K562 (cell line): ENCODE data around the gene RNF20. TPM values are rescaled to one million over a fixed set of nuclear protein-coding genes. Genes with fewer than 3 reads are reported as not detected.
"Not testable (repeated sequence)": the region's sequence is repeated elsewhere in the genome, so short reads cannot be mapped to it uniquely, and the experiment has no call there.

Source experiments
- ATAC-seq: fragments of 200-7000 bp; cut with Tn5 transposase; 3 replicates; pipeline ENCODE4 v1.9.1; 2020; ENCODE audit warnings: moderate library complexity
- BruUV-seq: library from RNA; stranded (reverse); fragments of 400-500 nt; replicated peaks from 2 replicates; lab custom pipeline; 2021; lab: Mats Ljungman, UMichigan
- CTCF ChIA-PET: fragments of 300-600 bp; formaldehyde crosslinking; extraction: SDS; loops from one replicate; lab custom pipeline; 2021; ENCODE audit warnings: low intra/inter-chr PET ratio; lab: Yijun Ruan, JAX
- POLR2A ChIA-PET: fragments of 300-600, 350-650 bp; sonication (Branson Sonifier 250); formaldehyde crosslinking; extraction: SDS; loops from one replicate; lab custom pipeline; 2021; ENCODE audit warnings: antibody characterized with exemption, inconsistent platforms; lab: Yijun Ruan, JAX
- DNase-seq, 4 experiments: peaks; one replicate each; pipeline versions ENCODE4 v3.0.0 to v3.0.0-alpha.2; 2011 to 2018; ENCODE audit warnings: low spot score in 3 of 4, mixed read lengths in 3 of 4; ENCODE audit errors: extremely low read depth in 1 of 4
- FAIRE-seq: peaks from 2 replicates; lab custom pipeline; 2011; peaks lifted over from hg19 to GRCh38; lab: Jason Lieb, UNC
- H2AFZ ChIP-seq: 2 replicates; pipeline ENCODE4 v1.6.0; 2011; ENCODE audit warnings: low read depth, low read length, control low read depth, inconsistent platforms
- H3K27ac ChIP-seq: fragments of 200-600 bp; 3 replicates; pipeline ENCODE4 v1.8.0; 2011; ENCODE audit warnings: low read depth, mild to moderate bottlenecking, control low read depth, inconsistent platforms, low read length, moderate library complexity, mixed read lengths; ENCODE audit errors: extremely low read depth
- H3K27me3 ChIP-seq, 2 experiments: fragments of 300-600 bp in 1 of 2; 2 replicates in 1 of 2; 3 replicates in 1 of 2; pipeline versions ENCODE4 v1.6.0 to v1.8.0; 2011; ENCODE audit warnings: inconsistent platforms in 2 of 2, low read length in 2 of 2, mild to moderate bottlenecking in 1 of 2, mixed read lengths in 1 of 2, moderate library complexity in 1 of 2; ENCODE audit not compliant: control insufficient read depth in 2 of 2, insufficient read depth in 2 of 2
- H3K36me3 ChIP-seq: fragments of 300-600 bp; 3 replicates; pipeline ENCODE4 v1.8.0; 2011; ENCODE audit warnings: mild to moderate bottlenecking, low read length, inconsistent platforms; ENCODE audit not compliant: control insufficient read depth, insufficient read depth
- H3K4me1 ChIP-seq, 2 experiments: fragments of 200-600 bp in 1 of 2; replicated peaks in 1 of 2; 2 replicates in 1 of 2; 3 replicates in 1 of 2; pipeline versions ENCODE4 v1.5.1 to v1.8.0; 2011; ENCODE audit warnings: inconsistent platforms in 2 of 2, low read length in 2 of 2, mild to moderate bottlenecking in 1 of 2, mixed read lengths in 1 of 2, moderate library complexity in 1 of 2; ENCODE audit not compliant: control insufficient read depth in 2 of 2, insufficient read depth in 2 of 2
- H3K4me2 ChIP-seq: 2 replicates; pipeline ENCODE4 v1.6.1; 2011; ENCODE audit warnings: low read length, control low read depth, inconsistent platforms, mixed read lengths; ENCODE audit not compliant: insufficient read depth
- H3K4me3 ChIP-seq: fragments of 200-600 bp; sonication (generic), shearing (Covaris generic); 2 replicates; pipeline ENCODE4 v1.5.1; 2016; ENCODE audit warnings: control low read depth, inconsistent platforms
- H3K79me2 ChIP-seq: fragments of 200-600 bp; 3 replicates; pipeline ENCODE4 v1.8.0; 2011; ENCODE audit warnings: low read length, inconsistent platforms; ENCODE audit not compliant: control insufficient read depth, insufficient read depth
- H3K9ac ChIP-seq, 2 experiments: 2 replicates each; pipeline versions ENCODE4 v1.6.0 to v1.6.1; 2011; ENCODE audit warnings: low read depth in 2 of 2, low read length in 2 of 2, control low read depth in 1 of 2, inconsistent platforms in 1 of 2, mild to moderate bottlenecking in 1 of 2, mixed read lengths in 1 of 2; ENCODE audit not compliant: insufficient read depth in 1 of 2
- H3K9me1 ChIP-seq: one replicate; pipeline ENCODE4 v1.6.0; 2011; ENCODE audit warnings: inconsistent platforms, mild to moderate bottlenecking, low read length, moderate library complexity; ENCODE audit not compliant: control insufficient read depth, insufficient read depth
- H3K9me3 ChIP-seq: replicated peaks from 2 replicates; pipeline ENCODE4 v1.5.1; 2011; ENCODE audit warnings: low read depth, low read length, inconsistent platforms; ENCODE audit not compliant: control insufficient read depth, insufficient read depth
- H4K20me1 ChIP-seq: replicated peaks from 2 replicates; pipeline ENCODE4 v1.6.1; 2011; ENCODE audit warnings: low read length, inconsistent platforms, mixed read lengths; ENCODE audit not compliant: control insufficient read depth, insufficient read depth
- NCOR1 ChIP-seq: fragments of 450-650 bp; IDR thresholded peaks from 2 replicates; pipeline ENCODE4 v1.6.1; 2016; ENCODE audit warnings: mild to moderate bottlenecking, moderate library complexity
- SIN3A ChIP-seq, 2 experiments: fragments of 150-350 bp in 1 of 2; IDR thresholded peaks; 2 replicates each; pipeline ENCODE4 v1.6.1; 2011 to 2016; ENCODE audit warnings: borderline replicate concordance in 2 of 2, low read depth in 2 of 2, low read length in 2 of 2, mild to moderate bottlenecking in 2 of 2, moderate library complexity in 2 of 2; ENCODE audit not compliant: control insufficient read depth in 1 of 2
- ZNF668 ChIP-seq: fragments of 250-450 bp; sonication (Bioruptor Pico); IDR thresholded peaks from 2 replicates; pipeline ENCODE4 v1.8.0; 2022; ENCODE audit warnings: mild to moderate bottlenecking, inconsistent platforms
- ZSCAN29 ChIP-seq: fragments of 450-650 bp; IDR thresholded peaks from 2 replicates; pipeline ENCODE4 v1.6.1; 2017
- WGBS: fragments of 100-300 bp; shearing (Covaris generic); methylation state at CpG from one replicate; pipeline ENCODE4 v1.1.6; 2016; ENCODE audit warnings: low coverage, mixed read lengths; ENCODE audit not compliant: insufficient coverage; ENCODE audit errors: missing lambda C conversion rate; 5-methylcytosine and 5-hydroxymethylcytosine counted together
- in situ Hi-C: fragments of 300-500 bp; cut with MboI; formaldehyde crosslinking; loops from 4 replicates; pipeline ENCODE4 v1.15.0; 2018; ENCODE audit warnings: inconsistent platforms, mixed read lengths
- intact Hi-C: fragments of 100-400 bp; cut with micrococcal nuclease; formaldehyde crosslinking; loops from 2 replicates; pipeline ENCODE4 v1.14.2; 2022
- polyA plus RNA-seq, 8 experiments: library from polyadenylated mRNA; depleted of rRNA in 4 of 8; stranded (reverse) in 5 of 8; unstranded in 3 of 8; fragments of >200 nt; fragmentation: Nextera tagmentation in 2 of 8; fragmentation: Illumina TruSeq in 1 of 8; extraction: Ambion mirVana in 2 of 8; extraction: Trizol in 1 of 8; gene quantifications; 2 replicates each; pipeline versions ENCODE4 v1.2.1 to v1.2.3, GENCODE V29; 2011 to 2014; ENCODE audit warnings: inconsistent platforms in 1 of 8, missing spikeins in 1 of 8
- total RNA-seq, 7 experiments: library from RNA; depleted of rRNA in 6 of 7; stranded (reverse); fragments of >200 nt in 6 of 7; fragmentation: Illumina TruSeq in 2 of 7; extraction: Trizol in 2 of 7; gene quantifications; 2 replicates each; pipeline versions ENCODE4 v1.2.1 to v1.2.3, GENCODE V29; 2011 to 2021; ENCODE audit warnings: low replicate concordance in 1 of 7
- TF ChIP-seq, protein P1 (sequence below): fragments of 450-650 bp; conservative IDR thresholded peaks from 2 replicates; pipeline ENCODE4 v1.6.1; 2016; ENCODE audit warnings: missing genetic modification characterization, low read depth, mild to moderate bottlenecking, missing compliant biosample characterization, moderate library complexity

RNF20 gene
- total and polyA plus RNA-seq, 9 of the 15 experiments (the other 6 are each of a cell fraction or from before 2014, with no cell fraction given): 5.5 to 25.0 (median 22.1) TPM

DNA sequence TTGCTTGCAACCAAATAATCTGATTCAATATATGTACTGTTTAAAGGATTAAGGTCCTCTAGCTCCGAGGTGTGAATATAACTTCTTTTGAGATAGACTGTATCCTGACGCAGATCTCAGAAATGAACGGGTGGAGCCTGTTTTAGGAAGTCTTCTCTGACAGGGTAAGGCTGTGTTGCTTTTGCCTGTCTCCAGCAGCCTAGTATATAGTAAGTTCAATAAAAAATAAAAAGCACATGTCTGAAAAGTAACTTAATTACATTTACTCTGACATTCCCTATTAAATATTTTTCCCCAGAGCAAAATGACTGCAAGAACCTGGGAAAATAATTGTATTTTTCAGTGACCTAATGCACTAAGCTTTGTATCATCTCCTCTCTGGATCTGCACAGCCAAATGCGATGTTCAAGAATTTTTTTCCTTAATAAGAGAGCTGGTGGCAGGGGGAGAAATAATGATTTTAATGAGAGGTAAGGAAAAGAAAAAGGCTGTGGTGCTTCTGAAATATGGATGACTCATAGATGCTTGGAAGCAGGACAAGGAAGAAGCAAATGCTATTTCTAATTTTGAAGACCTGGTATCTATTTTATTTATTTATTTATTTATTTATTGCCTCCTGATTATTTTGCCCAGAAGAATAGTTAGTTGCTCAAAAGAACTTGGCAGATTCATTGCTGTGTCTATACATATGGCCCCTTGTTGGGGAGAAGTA, 53.8 kb downstream of the RNF20 start (continued):
- TF ChIP-seq ZNF668 (CRISPR knock-in tag) (no peak), ZSCAN29 (no peak), NCOR1 (no peak), SIN3A (IDR thresholded peaks at IDR 0.05; ENCODE audit: borderline replicate concordance in 2 of 2, control insufficient read depth in 1 of 2, low read depth in 2 of 2, low read length in 2 of 2) (no peak)
- TF ChIP-seq, protein P1, sequence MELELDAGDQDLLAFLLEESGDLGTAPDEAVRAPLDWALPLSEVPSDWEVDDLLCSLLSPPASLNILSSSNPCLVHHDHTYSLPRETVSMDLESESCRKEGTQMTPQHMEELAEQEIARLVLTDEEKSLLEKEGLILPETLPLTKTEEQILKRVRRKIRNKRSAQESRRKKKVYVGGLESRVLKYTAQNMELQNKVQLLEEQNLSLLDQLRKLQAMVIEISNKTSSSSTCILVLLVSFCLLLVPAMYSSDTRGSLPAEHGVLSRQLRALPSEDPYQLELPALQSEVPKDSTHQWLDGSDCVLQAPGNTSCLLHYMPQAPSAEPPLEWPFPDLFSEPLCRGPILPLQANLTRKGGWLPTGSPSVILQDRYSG: no peak
- TF ChIP-seq, all 486 proteins: peak for 0

DNA sequence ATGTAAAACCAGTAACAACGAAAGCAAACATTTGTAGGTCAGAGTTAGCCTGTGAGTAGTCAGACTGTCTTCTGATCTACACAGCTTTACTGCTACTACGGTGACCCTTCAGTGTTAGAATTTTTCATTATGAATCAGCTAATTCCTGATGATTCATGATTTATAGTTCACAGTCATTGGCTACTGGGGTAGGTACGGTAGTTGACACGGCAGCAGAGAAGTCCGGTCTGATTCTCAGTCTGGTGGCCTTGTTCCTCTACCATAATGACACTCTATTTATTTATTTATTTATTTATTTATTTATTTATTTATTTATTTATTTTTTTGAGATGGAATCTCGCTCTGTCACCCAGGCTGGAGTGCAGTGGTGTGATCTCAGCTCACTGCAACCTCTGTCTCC, 56.4 kb downstream of the RNF20 start:
- H3K4me2 ChIP-seq, CTCF ChIA-PET, H3K4me1 ChIP-seq, POLR2A ChIA-PET, intact Hi-C loops, FAIRE-seq, BruUV-seq, DNase-seq, H3K27ac ChIP-seq, H3K79me2 ChIP-seq, H3K9me1 ChIP-seq, in situ Hi-C loops, ATAC-seq, H4K20me1 ChIP-seq, H3K36me3 ChIP-seq, H2AFZ ChIP-seq, H3K9ac ChIP-seq, H3K4me3 ChIP-seq, H3K9me3 ChIP-seq: not testable (repeated sequence)
- peaks cover 6 to 13% of the 10 kb centered on the region in 2 experiments; a peak in 4 of 5 replicates for H3K27me3 ChIP-seq
- WGBS: 4% methylated on average over 6 of the region's 6 CpGs
